ENCODE measurements around the gene RNU1-3.
"Not testable (repeated sequence)": the region's sequence is repeated elsewhere in the genome, so short reads cannot be mapped to it uniquely, and the experiment has no call there.

GRCh38 chr1:16692717-16693448 is 26.1 kb upstream of the RNU1-3 start:
- TF ChIP-seq, protein P1, sequence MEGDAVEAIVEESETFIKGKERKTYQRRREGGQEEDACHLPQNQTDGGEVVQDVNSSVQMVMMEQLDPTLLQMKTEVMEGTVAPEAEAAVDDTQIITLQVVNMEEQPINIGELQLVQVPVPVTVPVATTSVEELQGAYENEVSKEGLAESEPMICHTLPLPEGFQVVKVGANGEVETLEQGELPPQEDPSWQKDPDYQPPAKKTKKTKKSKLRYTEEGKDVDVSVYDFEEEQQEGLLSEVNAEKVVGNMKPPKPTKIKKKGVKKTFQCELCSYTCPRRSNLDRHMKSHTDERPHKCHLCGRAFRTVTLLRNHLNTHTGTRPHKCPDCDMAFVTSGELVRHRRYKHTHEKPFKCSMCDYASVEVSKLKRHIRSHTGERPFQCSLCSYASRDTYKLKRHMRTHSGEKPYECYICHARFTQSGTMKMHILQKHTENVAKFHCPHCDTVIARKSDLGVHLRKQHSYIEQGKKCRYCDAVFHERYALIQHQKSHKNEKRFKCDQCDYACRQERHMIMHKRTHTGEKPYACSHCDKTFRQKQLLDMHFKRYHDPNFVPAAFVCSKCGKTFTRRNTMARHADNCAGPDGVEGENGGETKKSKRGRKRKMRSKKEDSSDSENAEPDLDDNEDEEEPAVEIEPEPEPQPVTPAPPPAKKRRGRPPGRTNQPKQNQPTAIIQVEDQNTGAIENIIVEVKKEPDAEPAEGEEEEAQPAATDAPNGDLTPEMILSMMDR (IDR thresholded peaks at IDR 0.05; ENCODE audit: low read depth, low read length), result not testable (repeated sequence)
- TF ChIP-seq EZH2phosphoT487 (IDR thresholded peaks at IDR 0.05; ENCODE audit: low read depth), result not testable (repeated sequence)
